HepG2 (cell line): ENCODE measurements around the gene SYTL1. TPM values are rescaled to one million over a fixed set of nuclear protein-coding genes. Genes with fewer than 3 reads are reported as not detected.

Experiments
- ATAD3A ChIP-seq: sonication (generic); formaldehyde crosslinking; IDR thresholded peaks from 2 replicates; pipeline ENCODE4 v1.4.0; 2020; ENCODE audit warnings: missing genetic modification reagents
- CHD4 ChIP-seq: fragments of 200-600 bp; sonication (generic); IDR thresholded peaks from 2 replicates; pipeline ENCODE4 v1.7.0; 2017; ENCODE audit warnings: mild to moderate bottlenecking, low read length, borderline replicate concordance
- DMTF1 ChIP-seq: sonication (generic); formaldehyde crosslinking; IDR thresholded peaks from 2 replicates; pipeline ENCODE4 v1.4.0; 2020; ENCODE audit warnings: mild to moderate bottlenecking, missing genetic modification reagents
- DNMT3B ChIP-seq: conservative IDR thresholded peaks from 2 replicates; pipeline ENCODE4 v1.6.1; 2016; ENCODE audit warnings: missing biosample characterization, control low read depth
- HNRNPLL ChIP-seq: fragments of 200-400 bp; formaldehyde crosslinking; IDR thresholded peaks from 2 replicates; pipeline ENCODE4 v1.6.1; 2017; ENCODE audit warnings: mild to moderate bottlenecking, low read depth, low read length; ENCODE audit not compliant: poor library complexity, severe bottlenecking
- KLF15 ChIP-seq: sonication (generic); formaldehyde crosslinking; IDR thresholded peaks from 2 replicates; pipeline ENCODE4 v1.8.1; 2023; ENCODE audit warnings: borderline replicate concordance, mild to moderate bottlenecking, inconsistent platforms, missing genetic modification reagents, mixed read lengths
- KLF9 ChIP-seq: IDR thresholded peaks from 2 replicates; pipeline ENCODE4 v1.6.1; 2016; ENCODE audit warnings: low read depth
- MNT ChIP-seq: fragments of 450-650 bp; IDR thresholded peaks from 2 replicates; pipeline ENCODE4 v1.6.1; 2016
- NAIF1 ChIP-seq: sonication (generic); formaldehyde crosslinking; IDR thresholded peaks from 2 replicates; pipeline ENCODE4 v1.5.0; 2020; ENCODE audit warnings: mild to moderate bottlenecking, missing genetic modification reagents, borderline replicate concordance
- POGZ ChIP-seq: sonication (generic); formaldehyde crosslinking; IDR thresholded peaks from 2 replicates; pipeline ENCODE4 v1.4.0; 2020; ENCODE audit warnings: mild to moderate bottlenecking, missing genetic modification reagents
- PTBP1 ChIP-seq: fragments of 200-400 bp; formaldehyde crosslinking; IDR thresholded peaks from 2 replicates; pipeline ENCODE4 v1.6.1; 2018; ENCODE audit warnings: low read length, low read depth; ENCODE audit not compliant: poor library complexity, severe bottlenecking
- SP140L ChIP-seq: sonication (generic); formaldehyde crosslinking; IDR thresholded peaks from 2 replicates; pipeline ENCODE4 v1.4.0; 2020; ENCODE audit warnings: missing genetic modification reagents, borderline replicate concordance
- SP2 ChIP-seq: sonication (generic); formaldehyde crosslinking; IDR thresholded peaks from 2 replicates; pipeline ENCODE4 v1.5.1; 2020; ENCODE audit warnings: mild to moderate bottlenecking, missing genetic modification reagents
- TFDP1 ChIP-seq: IDR thresholded peaks from 2 replicates; pipeline ENCODE4 v1.6.1; 2016; ENCODE audit warnings: missing compliant biosample characterization, missing genetic modification reagents, borderline replicate concordance
- ZBTB38 ChIP-seq: sonication (generic); formaldehyde crosslinking; IDR thresholded peaks from 2 replicates; pipeline ENCODE4 v1.5.1; 2020; ENCODE audit warnings: mild to moderate bottlenecking, missing genetic modification reagents
- ZNF230 ChIP-seq: sonication (generic); formaldehyde crosslinking; IDR thresholded peaks from 2 replicates; pipeline ENCODE4 v1.4.0; 2020; ENCODE audit warnings: mild to moderate bottlenecking, missing genetic modification reagents
- ZNF841 ChIP-seq: sonication (generic); formaldehyde crosslinking; IDR thresholded peaks from 2 replicates; pipeline ENCODE4 v1.8.1; 2023; ENCODE audit warnings: missing genetic modification reagents, borderline replicate concordance
- polyA plus RNA-seq, 8 experiments: library from polyadenylated mRNA; depleted of rRNA in 3 of 8; stranded (reverse) in 7 of 8; unstranded in 1 of 8; fragments of >200 nt; fragmentation: Illumina TruSeq in 4 of 8; extraction: Trizol in 4 of 8; gene quantifications; 2 replicates each; pipeline versions ENCODE4 v1.2.1 to v1.2.3, GENCODE V29; 2011 to 2016; ENCODE audit warnings: low read depth in 4 of 8, missing spikeins in 1 of 8, mixed read lengths in 1 of 8; ENCODE audit not compliant: insufficient read depth in 1 of 8
- total RNA-seq, 5 experiments: library from RNA; depleted of rRNA; stranded (reverse); fragments of >200 nt; fragmentation: Illumina TruSeq; extraction: Trizol; gene quantifications; 2 replicates each; pipeline ENCODE4 v1.2.3, GENCODE V29; 2016; ENCODE audit warnings: low read depth in 1 of 5
- TF ChIP-seq, protein P1 (sequence below): sonication (generic); formaldehyde crosslinking; IDR thresholded peaks from 2 replicates; pipeline ENCODE4 v1.8.0; 2022; ENCODE audit warnings: mild to moderate bottlenecking, missing genetic modification reagents, moderate library complexity
- TF ChIP-seq, protein P2 (sequence below): IDR thresholded peaks from 2 replicates; pipeline ENCODE4 v1.6.1; 2016
- TF ChIP-seq, protein P3 (sequence below): sonication (generic); formaldehyde crosslinking; IDR thresholded peaks from 2 replicates; pipeline ENCODE4 v1.9.0; 2021; ENCODE audit warnings: missing genetic modification reagents, borderline replicate concordance

SYTL1 gene
- total and polyA plus RNA-seq, 2 of the 13 experiments (the other 11 are each of a cell fraction or from before 2014, with no cell fraction given) = 11.1 to 17.8 TPM

- peak; percentile 83 for TF ChIP-seq MNT
- TF ChIP-seq, protein P1, sequence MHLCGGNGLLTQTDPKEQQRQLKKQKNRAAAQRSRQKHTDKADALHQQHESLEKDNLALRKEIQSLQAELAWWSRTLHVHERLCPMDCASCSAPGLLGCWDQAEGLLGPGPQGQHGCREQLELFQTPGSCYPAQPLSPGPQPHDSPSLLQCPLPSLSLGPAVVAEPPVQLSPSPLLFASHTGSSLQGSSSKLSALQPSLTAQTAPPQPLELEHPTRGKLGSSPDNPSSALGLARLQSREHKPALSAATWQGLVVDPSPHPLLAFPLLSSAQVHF (CRISPR knock-in tag) = 0 out of 2 replicates have a peak, but pooled peaks have one; percentile 55
- TF ChIP-seq ZNF841 (CRISPR knock-in tag) = no peak
- TF ChIP-seq PTBP1 = peak; percentile 48
- TF ChIP-seq, protein P2, sequence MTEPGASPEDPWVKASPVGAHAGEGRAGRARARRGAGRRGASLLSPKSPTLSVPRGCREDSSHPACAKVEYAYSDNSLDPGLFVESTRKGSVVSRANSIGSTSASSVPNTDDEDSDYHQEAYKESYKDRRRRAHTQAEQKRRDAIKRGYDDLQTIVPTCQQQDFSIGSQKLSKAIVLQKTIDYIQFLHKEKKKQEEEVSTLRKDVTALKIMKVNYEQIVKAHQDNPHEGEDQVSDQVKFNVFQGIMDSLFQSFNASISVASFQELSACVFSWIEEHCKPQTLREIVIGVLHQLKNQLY (CRISPR knock-in tag) = peak; percentile 57; the same call in 1 of the 2 replicates
- TF ChIP-seq NAIF1 = peak; percentile 96
- TF ChIP-seq ZNF230 = peak; percentile 95; the same call in 1 of the 2 replicates
- TF ChIP-seq SP2 (CRISPR knock-in tag) = peak; percentile 84
- no peak for TF ChIP-seq DNMT3B
- peak; percentile 87 for TF ChIP-seq TFDP1 (CRISPR knock-in tag)
- no peak for TF ChIP-seq DMTF1 (CRISPR knock-in tag)
- TF ChIP-seq SP140L (CRISPR knock-in tag) = peak; percentile 68; the same call in 1 of the 2 replicates
- TF ChIP-seq HNRNPLL = peak; percentile 86
- TF ChIP-seq CHD4 = no peak
- peak; percentile 99 for TF ChIP-seq POGZ (CRISPR knock-in tag)
- TF ChIP-seq KLF9 (CRISPR knock-in tag) = 0 out of 2 replicates have a peak, but pooled peaks have one; percentile 76
- TF ChIP-seq ATAD3A (CRISPR knock-in tag) = no peak
- TF ChIP-seq KLF15 (CRISPR knock-in tag) = no peak; the same call in 1 of the 2 replicates
- TF ChIP-seq, protein P3, sequence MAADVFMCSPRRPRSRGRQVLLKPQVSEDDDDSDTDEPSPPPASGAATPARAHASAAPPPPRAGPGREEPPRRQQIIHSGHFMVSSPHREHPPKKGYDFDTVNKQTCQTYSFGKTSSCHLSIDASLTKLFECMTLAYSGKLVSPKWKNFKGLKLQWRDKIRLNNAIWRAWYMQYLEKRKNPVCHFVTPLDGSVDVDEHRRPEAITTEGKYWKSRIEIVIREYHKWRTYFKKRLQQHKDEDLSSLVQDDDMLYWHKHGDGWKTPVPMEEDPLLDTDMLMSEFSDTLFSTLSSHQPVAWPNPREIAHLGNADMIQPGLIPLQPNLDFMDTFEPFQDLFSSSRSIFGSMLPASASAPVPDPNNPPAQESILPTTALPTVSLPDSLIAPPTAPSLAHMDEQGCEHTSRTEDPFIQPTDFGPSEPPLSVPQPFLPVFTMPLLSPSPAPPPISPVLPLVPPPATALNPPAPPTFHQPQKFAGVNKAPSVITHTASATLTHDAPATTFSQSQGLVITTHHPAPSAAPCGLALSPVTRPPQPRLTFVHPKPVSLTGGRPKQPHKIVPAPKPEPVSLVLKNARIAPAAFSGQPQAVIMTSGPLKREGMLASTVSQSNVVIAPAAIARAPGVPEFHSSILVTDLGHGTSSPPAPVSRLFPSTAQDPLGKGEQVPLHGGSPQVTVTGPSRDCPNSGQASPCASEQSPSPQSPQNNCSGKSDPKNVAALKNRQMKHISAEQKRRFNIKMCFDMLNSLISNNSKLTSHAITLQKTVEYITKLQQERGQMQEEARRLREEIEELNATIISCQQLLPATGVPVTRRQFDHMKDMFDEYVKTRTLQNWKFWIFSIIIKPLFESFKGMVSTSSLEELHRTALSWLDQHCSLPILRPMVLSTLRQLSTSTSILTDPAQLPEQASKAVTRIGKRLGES (CRISPR knock-in tag) = no peak
- peak; percentile 66 for TF ChIP-seq ZBTB38 (CRISPR knock-in tag)
These were observed 19.8 kb upstream of the SYTL1 start, which contains the start of gene TMEM222 (continued) for GRCh38 chr1:27321813-27322568.
